HepG2 (cell line): ENCODE data around the gene AP3D1. TPM values are rescaled to one million over a fixed set of nuclear protein-coding genes. Genes with fewer than 3 reads are reported as not detected.

Source experiments
- ATAC-seq: fragments of 200-7000 bp; cut with Tn5 transposase; 3 replicates; pipeline ENCODE4 v1.9.1; 2020; ENCODE audit warnings: mild to moderate bottlenecking, moderate library complexity
- BruUV-seq: library from RNA; stranded (reverse); fragments of 400-500 nt; replicated peaks from 2 replicates; lab custom pipeline; 2021; lab: Mats Ljungman, UMichigan
- CTCF ChIA-PET: fragments of 300-600 bp; formaldehyde crosslinking; extraction: SDS; loops from one replicate; lab custom pipeline; 2021; ENCODE audit warnings: low total read pairs, inconsistent platforms, low intra/inter-chr PET ratio; lab: Yijun Ruan, JAX
- POLR2A ChIA-PET: fragments of 350-600 bp; sonication (Branson Sonifier 250); formaldehyde crosslinking; loops from one replicate; lab custom pipeline; 2020; ENCODE audit warnings: antibody characterized with exemption, inconsistent platforms; lab: Yijun Ruan, JAX
- DNase-seq: peaks from one replicate; pipeline ENCODE4 v3.0.0-alpha.2; 2015; ENCODE audit warnings: low spot score
- FAIRE-seq: peaks from 3 replicates; lab custom pipeline; 2011; peaks lifted over from hg19 to GRCh38; lab: Jason Lieb, UNC
- H2AFZ ChIP-seq: one replicate; pipeline ENCODE4 v1.6.1; 2011; ENCODE audit warnings: low read length, inconsistent platforms
- H3K27ac ChIP-seq: fragments of 300-600 bp; 3 replicates; pipeline ENCODE4 v1.8.0; 2011; ENCODE audit warnings: mixed run types, mild to moderate bottlenecking, mixed read lengths, low read length, inconsistent platforms; ENCODE audit not compliant: insufficient read depth; ENCODE audit errors: extremely low read length
- H3K27me3 ChIP-seq, 2 experiments: fragments of 200-600 bp in 1 of 2; 2 replicates in 1 of 2; 3 replicates in 1 of 2; pipeline versions ENCODE4 v1.6.0 to v1.8.0; 2011; ENCODE audit warnings: low read length in 2 of 2, mild to moderate bottlenecking in 2 of 2, moderate library complexity in 2 of 2, inconsistent platforms in 1 of 2; ENCODE audit not compliant: insufficient read depth in 2 of 2, control insufficient read depth in 1 of 2
- H3K36me3 ChIP-seq, 2 experiments: fragments of 200-600 bp in 1 of 2; replicated peaks in 1 of 2; 2 replicates in 1 of 2; 3 replicates in 1 of 2; pipeline versions ENCODE4 v1.5.1 to v1.8.0; 2011; ENCODE audit warnings: low read length in 2 of 2, inconsistent platforms in 1 of 2; ENCODE audit not compliant: insufficient read depth in 2 of 2, control insufficient read depth in 1 of 2
- H3K4me1 ChIP-seq: 2 replicates; pipeline ENCODE4 v1.5.1; 2012; ENCODE audit warnings: low read length, inconsistent platforms; ENCODE audit not compliant: insufficient read depth
- H3K4me2 ChIP-seq: 2 replicates; pipeline ENCODE4 v1.6.0; 2011; ENCODE audit warnings: low read depth, low read length, inconsistent platforms
- H3K4me3 ChIP-seq, 3 experiments: fragments of 200-600 bp in 1 of 3; sonication (generic), shearing (Covaris generic) in 1 of 3; replicated peaks in 1 of 3; 2 replicates each; pipeline ENCODE4 v1.5.1; 2011 to 2016; ENCODE audit warnings: low read length in 3 of 3, inconsistent platforms in 2 of 3, low read depth in 2 of 3, mild to moderate bottlenecking in 2 of 3, control low read depth in 1 of 3, mixed read lengths in 1 of 3; ENCODE audit not compliant: insufficient read depth in 1 of 3
- H3K79me2 ChIP-seq: one replicate; pipeline ENCODE4 v1.6.1; 2011; ENCODE audit warnings: low read length, inconsistent platforms; ENCODE audit not compliant: insufficient read depth
- H3K9ac ChIP-seq: 2 replicates; pipeline ENCODE4 v1.6.0; 2011; ENCODE audit warnings: mild to moderate bottlenecking, low read depth, low read length, inconsistent platforms; ENCODE audit not compliant: insufficient read depth
- H3K9me3 ChIP-seq: 2 replicates; pipeline ENCODE4 v1.5.1; 2012; ENCODE audit warnings: mild to moderate bottlenecking, low read length
- H4K20me1 ChIP-seq: 2 replicates; pipeline ENCODE4 v1.6.0; 2011; ENCODE audit warnings: inconsistent platforms, mild to moderate bottlenecking, low read length, moderate library complexity; ENCODE audit not compliant: insufficient read depth
- AHR ChIP-seq: IDR thresholded peaks from 2 replicates; pipeline ENCODE4 v1.6.1; 2018; ENCODE audit warnings: missing genetic modification reagents, missing compliant biosample characterization
- AKNA ChIP-seq: sonication (generic); formaldehyde crosslinking; IDR thresholded peaks from 2 replicates; pipeline ENCODE4 v1.4.0; 2020; ENCODE audit warnings: missing genetic modification reagents, borderline replicate concordance
- FOXK1 ChIP-seq: sonication (generic); formaldehyde crosslinking; IDR thresholded peaks from 2 replicates; pipeline ENCODE4 v1.4.0; 2020; ENCODE audit warnings: low read depth, missing genetic modification reagents, borderline replicate concordance
- MED13 ChIP-seq: sonication (generic); formaldehyde crosslinking; IDR thresholded peaks from 2 replicates; pipeline ENCODE4 v1.5.0; 2020; ENCODE audit warnings: missing genetic modification reagents
- MEIS1 ChIP-seq: sonication (generic); formaldehyde crosslinking; IDR thresholded peaks from 2 replicates; pipeline ENCODE4 v1.9.0; 2021; ENCODE audit warnings: mild to moderate bottlenecking, missing genetic modification reagents, moderate library complexity, borderline replicate concordance
- NFRKB ChIP-seq: fragments of 450-650 bp; IDR thresholded peaks from 2 replicates; pipeline ENCODE4 v1.6.1; 2017
- THAP8 ChIP-seq: sonication (generic); formaldehyde crosslinking; IDR thresholded peaks from 2 replicates; pipeline ENCODE4 v1.5.1; 2020; ENCODE audit warnings: missing genetic modification reagents, mild to moderate bottlenecking, borderline replicate concordance
- ZNF251 ChIP-seq: sonication (generic); formaldehyde crosslinking; IDR thresholded peaks from 2 replicates; pipeline ENCODE4 v1.9.0; 2021; ENCODE audit warnings: mild to moderate bottlenecking, missing genetic modification reagents
- ZNF260 ChIP-seq: sonication (generic); formaldehyde crosslinking; IDR thresholded peaks from 2 replicates; pipeline ENCODE4 v1.4.0; 2020; ENCODE audit warnings: missing genetic modification reagents, low read depth, mild to moderate bottlenecking, borderline replicate concordance
- ZNF710 ChIP-seq: sonication (generic); formaldehyde crosslinking; IDR thresholded peaks from 2 replicates; pipeline ENCODE4 v1.5.0; 2020; ENCODE audit warnings: mild to moderate bottlenecking, missing genetic modification reagents, borderline replicate concordance
- WGBS: methylation state at CpG from one replicate; pipeline ENCODE4 v1.1.6; 2017; ENCODE audit warnings: low lambda C conversion rate; 5-methylcytosine and 5-hydroxymethylcytosine counted together
- in situ Hi-C: cut with HindIII; loops from 2 replicates; pipeline ENCODE4 v1.10.0; 2017; ENCODE audit warnings: low pct_unique_long_range_greater_than_20kb; ENCODE audit not compliant: extremely low pct_ligation_motif_present
- intact Hi-C: fragments of 100-400 bp; cut with micrococcal nuclease; formaldehyde crosslinking; loops from one replicate; pipeline ENCODE4 v1.10.0; 2022; ENCODE audit not compliant: unreplicated experiment
- polyA plus RNA-seq, 8 experiments: library from polyadenylated mRNA; depleted of rRNA in 3 of 8; stranded (reverse) in 7 of 8; unstranded in 1 of 8; fragments of >200 nt; fragmentation: Illumina TruSeq in 4 of 8; extraction: Trizol in 4 of 8; gene quantifications; 2 replicates each; pipeline versions ENCODE4 v1.2.1 to v1.2.3, GENCODE V29; 2011 to 2016; ENCODE audit warnings: low read depth in 4 of 8, missing spikeins in 1 of 8, mixed read lengths in 1 of 8; ENCODE audit not compliant: insufficient read depth in 1 of 8
- total RNA-seq, 5 experiments: library from RNA; depleted of rRNA; stranded (reverse); fragments of >200 nt; fragmentation: Illumina TruSeq; extraction: Trizol; gene quantifications; 2 replicates each; pipeline ENCODE4 v1.2.3, GENCODE V29; 2016; ENCODE audit warnings: low read depth in 1 of 5

The AP3D1 gene
- total and polyA plus RNA-seq, 2 of the 13 experiments (the other 11 are each of a cell fraction or from before 2014, with no cell fraction given): 68.0 to 82.6 TPM

- TF ChIP-seq ZNF710 (CRISPR knock-in tag) (no peak), NFRKB (no peak), AKNA (CRISPR knock-in tag) (no peak)
Measured at GRCh38 chr19:2142173-2142829, 9.1 kb downstream of the AP3D1 start (continued).

GRCh38 chr19:2140138-2140569, 11.2 kb downstream of the AP3D1 start:
- Histone ChIP-seq H3K4me3 (no peak overlapping the region), H2AFZ (no peak overlapping the region)
- POLR2A ChIA-PET: no interaction called here
- TF ChIP-seq ZNF251 (no peak), ZNF260 (CRISPR knock-in tag) (no peak), FOXK1 (CRISPR knock-in tag) (no peak), MEIS1 (CRISPR knock-in tag) (no peak), MED13 (CRISPR knock-in tag) (no peak), THAP8 (CRISPR knock-in tag) (no peak), AHR (CRISPR knock-in tag) (no peak)
- TF ChIP-seq, all 625 proteins: peak for 0
- Histone ChIP-seq H3K27me3 (no peaks in the 10 kb centered on the region), H4K20me1 (peaks cover 10% of the 10 kb centered on the region), H3K27ac (no peak overlapping the region), H3K36me3 (peaks cover 18 to 39% of the 10 kb centered on the region in 2 experiments), H3K79me2 (peaks cover 52% of the 10 kb centered on the region), H3K9ac (no peak overlapping the region), H3K4me1 (no peaks in the 10 kb centered on the region), H3K4me2 (no peak overlapping the region), H3K9me3 (no peaks in the 10 kb centered on the region)
- CTCF ChIA-PET: no interaction called here
- ATAC-seq (no peak), FAIRE-seq (no peak), DNase-seq (no peak)
- WGBS: 98% methylated on average over 12 of the region's 14 CpGs
- intact Hi-C loops: no loop called here
- no TSS peak for BruUV-seq
- in situ Hi-C loops: no loop called here
